H1 (cell line): ENCODE results near the gene GDPD2. TPM values are rescaled to one million over a fixed set of nuclear protein-coding genes. Genes with fewer than 3 reads are reported as not detected.
A peak's percentile ranks its signal among the peaks of the same experiment; 100 is the strongest.

Experiments used
- CTCF ChIA-PET: fragments of 300-600 bp; sonication (Branson Sonifier 250); formaldehyde crosslinking; loops from one replicate; lab custom pipeline; 2021; ENCODE audit not compliant: partially characterized antibody; lab: Charles Lee
- POLR2A ChIA-PET: fragments of 300-600 bp; sonication (Branson Sonifier 250); formaldehyde crosslinking; loops from one replicate; lab custom pipeline; 2021; ENCODE audit warnings: inconsistent platforms; ENCODE audit not compliant: partially characterized antibody; lab: Charles Lee
- DNase-seq, 2 experiments: peaks; one replicate each; pipeline versions ENCODE4 v3.0.0 to v3.0.0-alpha.2; 2010 to 2022; ENCODE audit warnings: low spot score in 2 of 2, low read depth in 1 of 2, mixed read lengths in 1 of 2
- FAIRE-seq: peaks from 2 replicates; lab custom pipeline; 2011; peaks lifted over from hg19 to GRCh38; lab: Jason Lieb, UNC
- H2AFZ ChIP-seq: 2 replicates; pipeline ENCODE4 v1.8.1; 2012; ENCODE audit warnings: low read length, inconsistent platforms
- H2AK5ac ChIP-seq: 2 replicates; pipeline ENCODE4 v1.6.1; 2013; ENCODE audit warnings: low read depth, low read length
- H2BK120ac ChIP-seq: replicated peaks from 2 replicates; pipeline ENCODE3; 2013; ENCODE audit warnings: low read depth, low read length, inconsistent platforms
- H2BK12ac ChIP-seq: 2 replicates; pipeline ENCODE4 v1.6.1; 2013; ENCODE audit warnings: low read depth, low read length
- H2BK15ac ChIP-seq: 2 replicates; pipeline ENCODE4 v1.6.1; 2013; ENCODE audit warnings: low read length
- H2BK20ac ChIP-seq: 2 replicates; pipeline ENCODE4 v1.6.1; 2013; ENCODE audit warnings: low read length
- H2BK5ac ChIP-seq: 2 replicates; pipeline ENCODE4 v1.6.1; 2013; ENCODE audit warnings: low read depth, low read length
- H3K14ac ChIP-seq: 2 replicates; pipeline ENCODE4 v1.6.1; 2013; ENCODE audit warnings: inconsistent platforms; ENCODE audit not compliant: insufficient read length
- H3K18ac ChIP-seq: 2 replicates; pipeline ENCODE4 v1.6.1; 2013; ENCODE audit warnings: low read length; ENCODE audit errors: extremely low read depth
- H3K23ac ChIP-seq: 2 replicates; pipeline ENCODE4 v1.6.1; 2013; ENCODE audit warnings: inconsistent platforms; ENCODE audit not compliant: insufficient read length
- H3K23me2 ChIP-seq: 2 replicates; pipeline ENCODE4 v1.6.1; 2013; ENCODE audit warnings: low read depth, low read length
- H3K27ac ChIP-seq: 2 replicates; pipeline ENCODE4 v1.6.1; 2011; ENCODE audit warnings: low read depth, low read length, inconsistent platforms
- H3K27me3 ChIP-seq, 4 experiments: replicated peaks in 1 of 4; 1 replicate in 1 of 4; 2 replicates in 3 of 4; pipeline versions ENCODE4 v1.6.1 to v1.8.1; 2011 to 2013; ENCODE audit warnings: low read length in 3 of 4, mild to moderate bottlenecking in 3 of 4, inconsistent platforms in 2 of 4, mixed read lengths in 2 of 4, moderate library complexity in 1 of 4; ENCODE audit not compliant: control insufficient read depth in 3 of 4, insufficient read depth in 3 of 4; ENCODE audit errors: extremely low read depth in 1 of 4
- H3K36me3 ChIP-seq, 4 experiments: 2 replicates each; pipeline versions ENCODE4 v1.6.1 to v1.8.1; 2011 to 2013; ENCODE audit warnings: mild to moderate bottlenecking in 4 of 4, low read length in 3 of 4, moderate library complexity in 2 of 4, control low read depth in 1 of 4, inconsistent platforms in 1 of 4; ENCODE audit not compliant: insufficient read depth in 4 of 4, control insufficient read depth in 2 of 4
- H3K4ac ChIP-seq: replicated peaks from 2 replicates; pipeline ENCODE3; 2013; ENCODE audit warnings: low read length, low read depth, mixed read lengths, inconsistent platforms; ENCODE audit not compliant: insufficient read length
- H3K4me1 ChIP-seq, 4 experiments: replicated peaks in 1 of 4; 1 replicate in 1 of 4; 2 replicates in 3 of 4; pipeline versions ENCODE4 v1.6.1 to v1.8.1; 2011 to 2013; ENCODE audit warnings: low read length in 3 of 4, inconsistent platforms in 2 of 4, mixed read lengths in 1 of 4; ENCODE audit not compliant: insufficient read depth in 4 of 4, control insufficient read depth in 3 of 4
- H3K4me2 ChIP-seq, 2 experiments: 2 replicates each; pipeline versions ENCODE4 v1.6.1 to v1.8.1; 2011 to 2013; ENCODE audit warnings: low read depth in 2 of 2, low read length in 2 of 2, control low read depth in 1 of 2, inconsistent platforms in 1 of 2, mild to moderate bottlenecking in 1 of 2; ENCODE audit not compliant: insufficient read depth in 1 of 2
- H3K4me3 ChIP-seq, 4 experiments: fragments of 200-600, 300-600 bp in 1 of 4; sonication (generic), shearing (Covaris generic), sonication (Bioruptor Twin) in 1 of 4; 2 replicates each; pipeline versions ENCODE4 v1.5.1 to v1.8.1; 2011 to 2016; ENCODE audit warnings: low read length in 4 of 4, low read depth in 3 of 4, control low read depth in 2 of 4, inconsistent platforms in 2 of 4, mild to moderate bottlenecking in 2 of 4, mixed read lengths in 1 of 4, moderate library complexity in 1 of 4; ENCODE audit not compliant: insufficient read depth in 2 of 4; ENCODE audit errors: extremely low read depth in 1 of 4
- H3K56ac ChIP-seq: replicated peaks from 2 replicates; pipeline ENCODE3; 2013; ENCODE audit warnings: low read depth, mild to moderate bottlenecking, mixed read lengths, low read length, inconsistent platforms; ENCODE audit not compliant: insufficient read length
- H3K79me1 ChIP-seq: 2 replicates; pipeline ENCODE4 v1.6.1; 2013; ENCODE audit warnings: low read depth, low read length, control low read depth
- H3K79me2 ChIP-seq, 2 experiments: 2 replicates each; pipeline versions ENCODE4 v1.6.1 to v1.8.1; 2012 to 2013; ENCODE audit warnings: low read length in 2 of 2, mild to moderate bottlenecking in 2 of 2, inconsistent platforms in 1 of 2; ENCODE audit not compliant: insufficient read depth in 2 of 2, control insufficient read depth in 1 of 2
- H3K9ac ChIP-seq, 4 experiments: replicated peaks in 1 of 4; 1 replicate in 1 of 4; 2 replicates in 3 of 4; pipeline versions ENCODE4 v1.6.1 to v1.8.1; 2011 to 2013; ENCODE audit warnings: low read depth in 3 of 4, low read length in 3 of 4, control low read depth in 2 of 4, mild to moderate bottlenecking in 2 of 4, moderate library complexity in 2 of 4, inconsistent platforms in 1 of 4; ENCODE audit errors: extremely low read depth in 1 of 4
- H3K9me3 ChIP-seq, 2 experiments: 2 replicates each; pipeline versions ENCODE4 v1.6.1 to v1.8.1; 2012 to 2013; ENCODE audit warnings: mild to moderate bottlenecking in 2 of 2, moderate library complexity in 2 of 2, control low read depth in 1 of 2, inconsistent platforms in 1 of 2, low read depth in 1 of 2, low read length in 1 of 2, mixed read lengths in 1 of 2; ENCODE audit not compliant: insufficient read depth in 2 of 2
- H4K20me1 ChIP-seq, 2 experiments: replicated peaks in 1 of 2; 2 replicates each; pipeline versions ENCODE3 to v1.8.1; 2011 to 2013; ENCODE audit warnings: inconsistent platforms in 2 of 2, low read length in 2 of 2, mild to moderate bottlenecking in 1 of 2; ENCODE audit not compliant: insufficient read depth in 2 of 2, control insufficient read depth in 1 of 2
- H4K5ac ChIP-seq: 2 replicates; pipeline ENCODE4 v1.6.1; 2013; ENCODE audit warnings: low read length, low read depth, mixed read lengths, inconsistent platforms; ENCODE audit not compliant: insufficient read length
- H4K8ac ChIP-seq: 2 replicates; pipeline ENCODE4 v1.8.0; 2013; ENCODE audit warnings: mild to moderate bottlenecking, moderate library complexity, low read length, inconsistent platforms; ENCODE audit not compliant: insufficient read depth; ENCODE audit errors: extremely low read depth
- H4K91ac ChIP-seq: replicated peaks from 2 replicates; pipeline ENCODE3; 2013; ENCODE audit warnings: low read length, mixed read lengths, inconsistent platforms; ENCODE audit not compliant: insufficient read length
- CTCF ChIP-seq, 3 experiments: IDR thresholded peaks; 1 replicate in 2 of 3; 2 replicates in 1 of 3; pipeline versions ENCODE4 v1.5.1 to v1.6.1; 2011; ENCODE audit warnings: low read length in 3 of 3, mild to moderate bottlenecking in 3 of 3, inconsistent platforms in 2 of 3, low read depth in 1 of 3, moderate library complexity in 1 of 3; ENCODE audit not compliant: insufficient read depth in 1 of 3; ENCODE audit errors: control extremely low read depth in 1 of 3
- GABPA ChIP-seq: IDR thresholded peaks from 2 replicates; pipeline ENCODE4 v1.6.1; 2011; ENCODE audit warnings: mild to moderate bottlenecking, low read length, moderate library complexity, borderline replicate concordance; ENCODE audit not compliant: insufficient read depth
- MAFK ChIP-seq: IDR thresholded peaks from 2 replicates; pipeline ENCODE4 v1.6.1; 2012; ENCODE audit warnings: low read depth, mild to moderate bottlenecking, improper control_type of control experiment, low read length
- RAD21 ChIP-seq, 2 experiments: IDR thresholded peaks in 1 of 2; conservative IDR thresholded peaks in 1 of 2; 2 replicates each; pipeline ENCODE4 v1.6.1; 2011; ENCODE audit warnings: low read depth in 2 of 2, low read length in 2 of 2, improper control_type of control experiment in 1 of 2, inconsistent platforms in 1 of 2, mild to moderate bottlenecking in 1 of 2, moderate library complexity in 1 of 2
- WGBS, 2 experiments: shearing (Covaris generic) in 1 of 2; methylation state at CpG; one replicate each; pipeline versions ENCODE4 v1.1.6 to v1.1.7; 2013 to 2015; ENCODE audit warnings: low lambda C conversion rate in 2 of 2, mixed read lengths in 2 of 2, inconsistent platforms in 1 of 2, low coverage in 1 of 2, missing lambda C conversion rate in 1 of 2; ENCODE audit not compliant: insufficient replicate concordance in 2 of 2, insufficient coverage in 1 of 2, insufficient read length in 1 of 2; ENCODE audit errors: extremely low coverage in 1 of 2, missing lambda C conversion rate in 1 of 2; 5-methylcytosine and 5-hydroxymethylcytosine counted together
- polyA plus RNA-seq, 7 experiments: library from polyadenylated mRNA; depleted of rRNA in 3 of 7; stranded (reverse) in 5 of 7; unstranded in 2 of 7; fragments of >200 nt in 5 of 7; fragments of 200-250 nt in 2 of 7; gene quantifications; 1 replicate in 5 of 7; 2 replicates in 1 of 7; 4 replicates in 1 of 7; pipeline versions ENCODE4 v1.2.1 to v1.2.3, GENCODE V29; 2011 to 2013; ENCODE audit warnings: missing spikeins in 2 of 7, mixed read lengths in 2 of 7
- total RNA-seq: library from RNA; stranded (reverse); fragmentation: NEBNext Ultra II Directional; extraction: Animal tissue kit (Norgen Biotek cat#: 25700); gene quantifications from 2 replicates; pipeline ENCODE4 v1.2.1, GENCODE V29; 2021

Gene GDPD2
- total and polyA plus RNA-seq, 2 of the 8 experiments (the other 6 are each of a cell fraction or from before 2014, with no cell fraction given): 25.6 to 68.3 TPM

- no peak overlapping the region for H2AFZ ChIP-seq
- CTCF ChIA-PET: interaction anchor here (0.6 to 4.2 kb wide), 8 partner anchors 8 to 107 kb away, joined by 3 to 43 read pairs (median 6); partner anchors contain the start of genes DLG3 and GDPD2
- no peak overlapping the region for H3K27ac ChIP-seq
- H3K14ac ChIP-seq: no peak overlapping the region
- H4K91ac ChIP-seq: no peak overlapping the region
- H2BK20ac ChIP-seq: no peak overlapping the region
- H3K23me2 ChIP-seq: no peaks in the 10 kb centered on the region; the same call in 1 of the 2 replicates
- no peak overlapping the region for H2BK120ac ChIP-seq
- H3K9ac ChIP-seq: no peak overlapping the region
- no peak overlapping the region for H3K56ac ChIP-seq
- H2BK5ac ChIP-seq: no peak overlapping the region
- H4K8ac ChIP-seq: no peak overlapping the region
- H4K5ac ChIP-seq: no peak overlapping the region
- no peak overlapping the region for H3K4ac ChIP-seq
- no peaks in the 10 kb centered on the region for H3K9me3 ChIP-seq
- H3K18ac ChIP-seq: no peak overlapping the region
- no peak overlapping the region for H3K23ac ChIP-seq
- no peak overlapping the region for H2AK5ac ChIP-seq
- no peak overlapping the region for H2BK12ac ChIP-seq
- POLR2A ChIA-PET: interaction anchor here (1.0 to 5.3 kb wide), 5 partner anchors 9 to 18 kb away, joined by 3 to 52 read pairs (median 7); partner anchors contain the start of genes DLG3 and GDPD2
- H4K20me1 ChIP-seq: no peaks in the 10 kb centered on the region
- H3K27me3 ChIP-seq: no peaks in the 10 kb centered on the region
- H2BK15ac ChIP-seq: no peak overlapping the region
- no peaks in the 10 kb centered on the region for H3K79me2 ChIP-seq
- 14% methylated on average over 15 of the region's 16 CpGs; no CpG with 5 or more reads in 1 of the 2 experiments for WGBS, 2 experiments
- H3K4me1 ChIP-seq: peaks cover 0 to 6% (median 1%) of the 10 kb centered on the region in 4 experiments; a peak in 4 of 7 replicates
- FAIRE-seq (peak; percentile 42), DNase-seq (peak in 1 of 2 experiments; percentile 60)
- peaks cover 0 to 3% (median 0%) of the 10 kb centered on the region in 4 experiments; a peak in 5 of 8 replicates for H3K36me3 ChIP-seq
- peak overlapping the region; percentile 15 to 51 for H3K4me2 ChIP-seq
- H3K79me1 ChIP-seq: no peaks in the 10 kb centered on the region
- H3K4me3 ChIP-seq: peak overlapping the region in 1 of 4 experiments; percentile 35; a peak in 3 of 8 replicates
- TF ChIP-seq GABPA: no peak
- peak in 2 of 3 experiments; percentile 49 to 60; a peak in 3 of 4 replicates for TF ChIP-seq CTCF (IDR thresholded peaks at IDR 0.05; ENCODE audit: control extremely low read depth in 1 of 3, insufficient read depth in 1 of 3, low read depth in 1 of 3, low read length in 3 of 3)
- no peak for TF ChIP-seq MAFK
- peak; percentile 48 to 57 for TF ChIP-seq RAD21 (IDR thresholded peaks at IDR 0.05 in 1 of 2, conservative IDR thresholded peaks at IDR 0.05 in 1 of 2; ENCODE audit: low read depth in 2 of 2, low read length in 2 of 2)
Observed at GRCh38 chrX:70436343-70436742, 13.2 kb downstream of the GDPD2 start.
